Inflammatory macrophage treated with lipopolysaccharide for 1 hour (primary cell): ENCODE data around the gene ADGRB2.

Source experiments
- DNase-seq, 2 donors: peaks; one replicate each; pipeline ENCODE4 v3.0.0-alpha.2; 2020 to 2022

Gene ADGRB2

GRCh38 chr1:31764312-31765040 lies at the start of gene ADGRB2:
TSS of gene ADGRB2 (minus strand) at chr1:31764340. CDS start at chr1:31757221, 7,119 bp downstream.
- no peak for DNase-seq

- no peak for DNase-seq
Measured at GRCh38 chr1:31812158-31812829, 48.2 kb upstream of the ADGRB2 start.

- DNase-seq: no peak
Measured at GRCh38 chr1:31811605-31812004, 47.5 kb upstream of the ADGRB2 start.

- DNase-seq: no peak
Measured at GRCh38 chr1:31809698-31810097, 45.6 kb upstream of the ADGRB2 start.

- DNase-seq: no peak
Measured at GRCh38 chr1:31807273-31808048, 43.3 kb upstream of the ADGRB2 start.

GRCh38 chr1:31805318-31805717 lies 41.2 kb upstream of the ADGRB2 start:
- no peak for DNase-seq

- no peak for DNase-seq
Measured at GRCh38 chr1:31804098-31804497, 40.0 kb upstream of the ADGRB2 start.

- DNase-seq: no peak
Measured at GRCh38 chr1:31803610-31804009, 39.5 kb upstream of the ADGRB2 start.

- peak in 1 of 2 donors; percentile 6 for DNase-seq
Measured at GRCh38 chr1:31802190-31803150, 38.3 kb upstream of the ADGRB2 start.

- DNase-seq: peak; percentile 28 to 41
Measured at GRCh38 chr1:31801458-31801857, 37.3 kb upstream of the ADGRB2 start.

- DNase-seq: no peak
Measured at GRCh38 chr1:31800674-31800967, 36.5 kb upstream of the ADGRB2 start.

- DNase-seq: peak in 1 of 2 donors; percentile 22
Measured at GRCh38 chr1:31799895-31800673, 35.9 kb upstream of the ADGRB2 start.

- no peak for DNase-seq
Measured at GRCh38 chr1:31799196-31799894, 35.2 kb upstream of the ADGRB2 start.

- DNase-seq: peak; percentile 84 to 94
Measured at GRCh38 chr1:31798433-31799195, 34.5 kb upstream of the ADGRB2 start.

GRCh38 chr1:31798086-31798432 lies 33.9 kb upstream of the ADGRB2 start:
- DNase-seq: no peak

- DNase-seq: no peak
Measured at GRCh38 chr1:31797216-31797615, 33.1 kb upstream of the ADGRB2 start.

GRCh38 chr1:31796707-31797106 lies 32.6 kb upstream of the ADGRB2 start:
- no peak for DNase-seq

GRCh38 chr1:31795801-31796621 lies 31.9 kb upstream of the ADGRB2 start:
- DNase-seq: no peak

- DNase-seq: no peak
Measured at GRCh38 chr1:31795096-31795675, 31.0 kb upstream of the ADGRB2 start.
